NB4 (cell line): ENCODE measurements around the gene CORIN.

Source experiments
- POLR2A ChIP-seq: IDR thresholded peaks from 2 replicates; pipeline ENCODE4 v1.6.1; 2011; ENCODE audit warnings: mild to moderate bottlenecking; ENCODE audit not compliant: insufficient read length; ENCODE audit errors: extremely low read depth
- TF ChIP-seq, protein P1 (sequence below): IDR thresholded peaks from one replicate; pipeline ENCODE4 v1.5.1; 2012; ENCODE audit warnings: low read depth, low read length
- TF ChIP-seq, protein P2 (sequence below): IDR thresholded peaks from 2 replicates; pipeline ENCODE4 v1.6.1; 2011; ENCODE audit warnings: low read depth, low read length

DNA sequence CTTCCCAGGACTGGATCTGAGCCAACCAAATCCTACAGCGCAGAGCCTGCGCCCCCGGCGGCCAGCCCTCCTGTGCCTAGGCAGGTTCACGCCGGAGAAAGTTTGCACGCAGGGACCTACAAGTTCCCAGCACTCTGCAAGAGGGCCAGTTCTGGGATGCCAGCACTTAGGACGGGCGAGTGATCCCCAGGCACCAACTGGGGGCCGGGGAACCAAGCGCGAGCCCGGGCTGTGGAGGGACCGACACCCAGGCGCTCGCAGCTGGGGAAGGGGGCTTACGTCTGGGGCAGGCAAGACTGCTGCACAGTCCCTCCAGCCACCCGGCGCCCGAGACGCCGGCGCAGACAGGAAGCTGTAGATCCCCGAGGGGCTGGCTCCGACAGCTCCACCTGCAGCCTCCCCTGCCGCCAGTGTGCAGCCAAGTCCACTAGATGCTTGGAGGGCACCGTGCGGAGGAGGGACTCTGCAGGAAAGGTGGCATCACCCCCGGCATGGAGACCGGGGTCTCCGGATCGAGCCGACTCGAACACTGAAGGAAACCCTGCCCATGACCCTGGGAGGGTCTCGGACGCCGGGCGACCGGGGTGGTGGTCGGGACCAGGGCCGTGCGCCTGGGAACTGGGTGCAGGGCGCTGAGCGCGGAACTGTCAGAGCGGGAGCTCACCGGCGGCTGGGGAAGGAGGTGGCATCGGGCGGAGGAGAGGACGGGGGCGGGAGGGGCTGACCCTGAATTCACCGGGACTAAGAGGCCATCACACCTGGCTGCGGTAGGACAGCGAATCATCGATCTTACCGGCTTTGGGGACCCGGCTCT, 566 bp downstream of the CORIN start:
- TF ChIP-seq, protein P1, sequence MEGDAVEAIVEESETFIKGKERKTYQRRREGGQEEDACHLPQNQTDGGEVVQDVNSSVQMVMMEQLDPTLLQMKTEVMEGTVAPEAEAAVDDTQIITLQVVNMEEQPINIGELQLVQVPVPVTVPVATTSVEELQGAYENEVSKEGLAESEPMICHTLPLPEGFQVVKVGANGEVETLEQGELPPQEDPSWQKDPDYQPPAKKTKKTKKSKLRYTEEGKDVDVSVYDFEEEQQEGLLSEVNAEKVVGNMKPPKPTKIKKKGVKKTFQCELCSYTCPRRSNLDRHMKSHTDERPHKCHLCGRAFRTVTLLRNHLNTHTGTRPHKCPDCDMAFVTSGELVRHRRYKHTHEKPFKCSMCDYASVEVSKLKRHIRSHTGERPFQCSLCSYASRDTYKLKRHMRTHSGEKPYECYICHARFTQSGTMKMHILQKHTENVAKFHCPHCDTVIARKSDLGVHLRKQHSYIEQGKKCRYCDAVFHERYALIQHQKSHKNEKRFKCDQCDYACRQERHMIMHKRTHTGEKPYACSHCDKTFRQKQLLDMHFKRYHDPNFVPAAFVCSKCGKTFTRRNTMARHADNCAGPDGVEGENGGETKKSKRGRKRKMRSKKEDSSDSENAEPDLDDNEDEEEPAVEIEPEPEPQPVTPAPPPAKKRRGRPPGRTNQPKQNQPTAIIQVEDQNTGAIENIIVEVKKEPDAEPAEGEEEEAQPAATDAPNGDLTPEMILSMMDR = peak; percentile 7
- TF ChIP-seq, protein P2, sequence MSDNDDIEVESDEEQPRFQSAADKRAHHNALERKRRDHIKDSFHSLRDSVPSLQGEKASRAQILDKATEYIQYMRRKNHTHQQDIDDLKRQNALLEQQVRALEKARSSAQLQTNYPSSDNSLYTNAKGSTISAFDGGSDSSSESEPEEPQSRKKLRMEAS = no peak
- TF ChIP-seq POLR2A = no peak
